GM21825 (cell line): Measurements from ENCODE around the gene VIPR2.

ENCODE experiments used
- ATAC-seq: cut with Tn5 transposase; IDR thresholded peaks from one replicate; pipeline ENCODE4 v1.9.1; 2021; ENCODE audit warnings: mild to moderate bottlenecking, moderate library complexity; ENCODE audit not compliant: unreplicated experiment

The VIPR2 gene

DNA sequence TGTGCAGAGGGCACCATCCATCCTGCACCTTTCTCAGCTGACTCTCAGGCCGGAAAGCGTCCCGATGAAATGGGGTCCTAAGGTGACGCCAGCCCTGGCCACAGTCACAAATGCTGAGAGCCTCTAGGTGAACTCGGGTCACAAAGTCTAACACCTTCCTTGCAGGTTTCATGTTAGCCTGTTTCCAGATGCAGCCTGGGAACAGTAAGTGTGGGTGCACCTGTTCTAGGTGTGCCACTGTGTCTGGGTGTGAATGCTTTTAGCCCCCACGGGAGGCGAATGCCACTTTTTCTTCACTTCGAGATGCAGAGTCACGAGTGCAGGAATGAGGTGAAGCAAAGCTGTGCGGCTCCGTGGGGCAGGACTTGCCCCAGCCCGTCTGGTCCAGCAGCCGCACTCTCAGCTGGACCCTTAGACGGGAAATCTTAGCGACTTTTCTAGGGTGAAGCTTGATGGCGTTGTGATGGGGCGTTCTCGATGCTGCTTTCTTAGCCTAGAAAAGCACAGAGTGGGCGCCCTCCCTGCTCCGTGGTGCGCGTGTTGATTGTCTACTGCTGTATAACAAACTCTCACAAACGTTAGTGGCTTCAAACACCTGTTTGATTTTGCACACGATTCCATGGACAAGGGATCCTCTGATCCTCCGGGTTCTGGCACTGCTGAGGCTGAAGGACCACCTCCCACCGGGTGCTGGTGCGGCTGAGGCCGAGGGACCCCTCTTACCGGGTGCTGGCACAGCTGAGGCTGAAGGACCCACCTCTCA, 13.6 kb upstream of the VIPR2 start:
- no peak for ATAC-seq

DNA sequence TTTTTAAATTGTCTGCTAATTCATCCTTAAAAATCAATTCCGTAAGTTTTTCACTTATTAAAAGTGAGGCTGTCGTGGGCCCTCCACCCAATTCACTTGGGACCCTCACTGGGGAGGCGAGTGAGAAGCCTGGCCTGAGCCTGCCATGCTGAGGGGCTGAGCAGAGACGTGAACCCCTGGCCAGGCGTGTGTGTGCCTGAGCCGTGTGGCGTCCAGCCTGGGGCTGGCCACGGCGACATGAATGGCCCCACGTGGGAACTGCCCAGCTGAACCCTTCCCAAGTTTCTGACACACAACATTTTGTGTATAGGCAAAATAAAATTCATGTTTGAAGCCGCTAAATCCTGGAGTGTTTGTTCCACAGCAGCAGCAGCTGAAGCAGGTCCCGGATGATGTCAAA, 13.0 kb upstream of the VIPR2 start:
- ATAC-seq: no peak

DNA sequence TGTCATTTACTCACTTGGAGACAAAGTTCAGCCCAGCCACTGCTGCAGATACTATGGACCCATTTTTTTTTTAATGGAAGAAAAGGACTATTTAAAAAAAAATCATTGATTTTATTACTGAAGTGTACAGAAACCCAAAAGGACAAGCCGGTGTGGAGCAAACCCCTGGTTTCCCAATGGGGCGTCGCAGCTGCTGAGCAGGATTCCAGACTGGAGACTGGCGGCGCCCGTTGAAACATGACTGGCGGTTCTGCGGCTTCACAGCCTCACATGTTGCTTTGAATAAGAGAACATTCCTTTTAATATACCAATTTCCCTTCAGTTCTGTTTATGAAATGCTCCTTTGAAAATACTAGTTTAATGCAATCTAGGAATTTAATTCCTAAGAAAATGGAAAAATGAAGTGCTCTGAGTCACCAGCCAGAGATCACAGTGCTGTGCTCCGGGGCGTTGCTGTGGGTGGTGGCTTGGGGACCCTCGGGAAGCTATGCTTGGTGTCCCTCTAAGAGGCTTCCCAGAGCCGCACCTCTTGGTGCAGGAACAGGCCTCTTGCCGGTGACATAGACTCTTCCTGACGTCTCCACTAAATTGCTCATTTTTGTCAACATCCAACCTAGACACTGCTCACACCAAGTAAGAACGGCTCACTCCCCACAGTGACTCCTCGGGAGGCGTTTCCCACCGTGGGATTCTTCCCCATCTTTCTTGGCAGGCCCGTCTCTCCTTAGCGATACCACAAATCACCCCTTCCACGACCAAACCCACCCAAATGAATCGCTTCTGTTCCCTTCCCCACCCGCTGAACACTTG, 12.0 kb upstream of the VIPR2 start:
- ATAC-seq: no peak

DNA sequence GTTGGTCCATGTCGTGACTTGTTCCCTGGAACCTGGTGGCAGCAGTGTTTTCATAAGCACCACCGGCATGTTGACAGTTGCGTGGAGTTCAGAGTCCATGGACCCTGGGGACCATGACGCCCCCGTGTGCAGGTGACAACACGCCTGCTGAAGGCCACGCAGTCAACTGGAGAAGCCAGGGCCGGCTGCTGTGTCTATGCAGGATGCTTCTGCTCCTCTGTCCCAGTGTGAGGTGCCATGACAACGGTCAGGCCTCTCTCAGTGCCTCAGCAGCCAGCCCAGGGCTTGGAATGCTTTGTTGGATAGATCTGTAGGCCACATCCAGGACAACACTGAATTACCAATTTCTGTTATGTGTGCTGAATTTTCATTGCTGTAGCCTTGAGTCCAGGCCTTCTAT, 10.7 kb upstream of the VIPR2 start:
- ATAC-seq: no peak

DNA sequence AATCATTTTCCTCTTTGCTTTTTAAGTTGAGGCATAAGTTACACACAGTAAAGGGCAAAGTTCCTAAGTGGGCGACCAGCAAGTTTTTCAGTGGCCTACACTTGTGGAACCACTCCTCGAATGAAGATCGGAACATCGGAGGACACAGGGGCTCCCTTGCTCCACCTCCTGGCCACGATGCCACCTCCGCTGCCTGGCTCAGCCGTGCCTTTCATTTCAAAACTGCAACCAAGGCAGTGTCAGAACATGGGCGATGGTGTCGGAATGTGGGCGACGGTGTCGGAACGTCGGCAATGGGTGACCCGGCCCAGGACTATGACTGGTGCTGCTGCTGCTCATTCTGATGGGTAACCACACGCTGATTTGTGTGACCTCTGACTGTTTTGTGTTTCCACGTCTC, 9.6 kb upstream of the VIPR2 start:
- no peak for ATAC-seq

DNA sequence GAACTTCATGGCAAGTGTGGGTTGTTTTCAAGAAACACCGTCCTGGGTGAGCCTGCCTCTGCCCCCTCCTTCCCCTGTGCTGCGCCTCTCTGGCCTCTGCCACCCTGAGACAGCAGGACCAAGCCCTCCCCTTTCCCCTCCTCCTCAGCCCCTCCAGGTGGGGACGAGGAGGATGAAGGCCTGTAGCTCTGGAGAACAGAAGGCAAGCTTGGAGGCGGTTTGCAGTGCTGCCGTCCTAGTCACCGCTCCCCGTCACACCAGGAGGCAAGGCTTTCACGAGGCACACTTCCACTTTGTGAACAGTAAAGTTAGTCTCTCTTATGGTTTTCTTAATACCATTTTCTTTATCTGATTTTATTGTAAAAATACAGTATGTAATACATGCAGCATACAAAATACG, 8.8 kb upstream of the VIPR2 start:
- no peak for ATAC-seq

DNA sequence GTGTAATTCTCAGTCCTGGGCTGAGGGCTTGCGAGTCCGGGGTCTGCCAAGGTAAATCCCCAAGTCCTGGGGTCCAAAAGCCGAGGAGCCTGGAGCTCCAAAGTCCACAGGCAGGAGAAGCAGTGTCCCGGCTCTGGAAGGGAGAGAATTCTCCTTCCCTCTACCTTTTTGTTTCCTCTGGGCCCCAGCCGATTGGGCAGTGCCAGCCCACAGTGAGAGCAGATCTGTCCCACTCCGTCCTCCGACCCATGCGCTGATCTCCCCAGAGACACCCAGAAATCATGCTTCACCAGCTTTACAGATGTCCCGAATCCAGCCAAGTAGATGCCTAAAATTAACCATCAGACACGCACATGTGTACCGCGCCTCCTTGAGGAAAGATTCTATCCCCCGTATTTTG, 8.1 kb upstream of the VIPR2 start:
- no peak for ATAC-seq

DNA sequence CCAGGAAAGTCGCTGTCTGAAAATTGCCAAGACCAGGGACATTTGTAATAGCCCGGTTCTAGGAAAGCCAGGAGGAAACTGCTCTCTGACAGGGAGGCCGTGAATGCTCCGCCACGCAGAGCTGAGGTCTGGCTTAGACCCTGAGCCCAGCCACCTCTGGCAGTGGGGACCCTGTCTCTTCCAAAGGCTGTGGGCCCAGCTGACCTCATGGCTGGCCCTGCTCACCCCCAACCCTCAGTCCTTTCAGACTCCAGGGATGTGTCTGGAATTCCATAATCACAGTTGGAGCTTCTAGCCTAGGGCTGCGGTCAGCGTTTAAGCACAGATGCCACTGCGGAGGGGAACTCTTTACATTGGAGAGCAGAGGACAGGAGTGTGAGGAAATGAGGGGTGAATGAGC, 6.6 kb upstream of the VIPR2 start:
- no peak for ATAC-seq

DNA sequence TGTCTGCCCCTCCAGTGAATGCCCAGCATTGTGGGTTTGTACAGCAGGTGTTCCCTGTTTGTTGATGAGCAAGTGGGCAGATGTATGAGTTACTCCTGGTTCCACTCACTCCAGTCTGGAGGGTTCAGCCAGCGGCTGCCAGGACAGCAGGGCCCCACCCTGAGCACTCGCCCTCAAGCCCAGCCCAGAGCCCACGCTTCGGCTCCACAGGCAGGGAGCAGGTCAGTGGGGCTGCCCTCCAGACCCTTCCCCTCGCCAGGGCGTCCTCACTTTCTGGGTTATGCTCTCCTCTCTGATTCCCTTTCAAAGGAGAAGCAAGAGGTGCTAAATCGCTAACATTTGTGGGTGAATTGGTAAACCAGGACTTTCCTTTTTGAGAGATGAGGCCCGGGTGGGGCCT, 4.8 kb upstream of the VIPR2 start:
- no peak for ATAC-seq

DNA sequence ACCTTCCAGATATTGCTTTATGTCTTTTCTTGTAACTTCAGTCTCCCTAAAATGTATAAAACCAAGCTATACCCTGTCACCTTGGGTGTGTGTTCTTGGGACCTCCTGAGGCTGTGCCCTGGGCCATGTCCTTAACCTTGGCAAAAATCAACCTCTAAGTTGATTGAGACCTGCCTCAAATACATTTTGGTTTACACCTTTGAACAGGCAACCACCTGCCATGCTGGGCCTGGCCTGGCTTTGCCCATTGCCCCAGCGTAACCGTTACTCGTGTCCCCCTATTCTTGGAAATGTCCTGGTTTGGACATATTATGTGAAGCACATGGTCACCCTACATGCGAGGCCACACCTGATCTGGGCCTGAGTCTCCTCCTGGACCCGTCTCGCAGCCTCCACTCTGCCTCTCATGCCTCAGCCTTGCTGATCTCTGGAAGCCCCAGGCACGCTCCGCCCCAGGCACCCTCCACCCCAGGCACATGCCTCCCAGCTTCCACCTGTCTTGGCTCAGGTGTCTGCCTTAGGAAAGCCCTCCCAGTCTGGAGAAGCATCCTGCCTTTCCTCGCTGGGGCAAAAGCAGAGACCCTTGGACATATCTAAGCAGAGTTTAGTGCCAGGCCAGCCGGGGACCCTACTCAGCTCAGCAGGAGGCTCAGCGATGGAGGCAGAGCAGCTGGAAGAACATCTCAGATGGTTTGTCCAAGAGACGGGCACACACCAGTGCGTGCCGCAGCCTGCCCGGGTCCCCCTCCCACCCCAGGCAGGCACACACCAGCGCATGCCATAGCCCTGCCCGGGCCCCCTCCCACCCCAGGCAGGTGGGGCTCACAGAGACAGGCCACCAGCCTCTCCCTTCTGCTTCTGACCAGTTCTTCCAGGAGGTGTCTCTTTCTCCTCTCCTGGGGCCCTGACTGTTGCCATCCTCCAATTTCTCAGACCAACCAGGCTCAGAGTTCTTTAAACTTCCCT, 4.0 kb upstream of the VIPR2 start:
- no peak for ATAC-seq

DNA sequence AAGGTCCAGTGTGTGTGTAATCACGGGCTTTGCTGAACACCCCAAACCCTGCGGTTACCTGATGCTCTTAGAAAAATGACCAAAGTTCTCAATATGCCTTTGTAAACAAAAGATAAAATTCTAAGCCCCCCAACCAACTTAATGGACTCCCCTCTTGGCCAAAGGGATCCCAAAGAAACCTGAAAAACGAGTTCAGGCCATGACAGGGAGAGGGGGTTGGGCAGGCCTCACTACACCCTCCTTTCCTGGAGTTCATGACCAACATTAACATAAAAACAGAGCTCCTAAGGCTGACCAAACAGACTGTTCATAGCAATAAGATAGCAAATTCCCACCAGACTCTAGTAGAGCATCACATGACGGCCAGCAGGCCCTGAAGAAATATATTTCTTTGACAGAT, 3.0 kb upstream of the VIPR2 start:
- no peak for ATAC-seq

DNA sequence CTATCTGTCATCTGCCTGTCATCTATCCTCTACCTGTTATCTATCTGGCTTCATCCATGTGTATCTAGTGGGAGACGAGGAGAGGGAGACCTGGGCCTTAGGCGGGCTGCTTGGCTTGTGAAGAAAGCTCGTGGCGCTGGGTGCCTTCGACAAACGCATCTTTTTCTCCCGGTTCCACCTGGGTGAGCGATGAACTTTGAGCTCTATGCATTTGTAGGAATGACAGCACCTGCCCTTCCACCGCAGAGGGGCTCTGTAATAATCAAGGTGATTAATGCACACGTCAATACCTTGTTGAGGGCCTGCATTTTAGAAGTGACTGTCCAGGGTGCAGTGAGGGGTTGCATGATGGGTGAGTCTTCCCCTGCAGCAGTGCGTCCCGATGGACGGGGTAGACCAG, 2.6 kb upstream of the VIPR2 start:
- no peak for ATAC-seq

DNA sequence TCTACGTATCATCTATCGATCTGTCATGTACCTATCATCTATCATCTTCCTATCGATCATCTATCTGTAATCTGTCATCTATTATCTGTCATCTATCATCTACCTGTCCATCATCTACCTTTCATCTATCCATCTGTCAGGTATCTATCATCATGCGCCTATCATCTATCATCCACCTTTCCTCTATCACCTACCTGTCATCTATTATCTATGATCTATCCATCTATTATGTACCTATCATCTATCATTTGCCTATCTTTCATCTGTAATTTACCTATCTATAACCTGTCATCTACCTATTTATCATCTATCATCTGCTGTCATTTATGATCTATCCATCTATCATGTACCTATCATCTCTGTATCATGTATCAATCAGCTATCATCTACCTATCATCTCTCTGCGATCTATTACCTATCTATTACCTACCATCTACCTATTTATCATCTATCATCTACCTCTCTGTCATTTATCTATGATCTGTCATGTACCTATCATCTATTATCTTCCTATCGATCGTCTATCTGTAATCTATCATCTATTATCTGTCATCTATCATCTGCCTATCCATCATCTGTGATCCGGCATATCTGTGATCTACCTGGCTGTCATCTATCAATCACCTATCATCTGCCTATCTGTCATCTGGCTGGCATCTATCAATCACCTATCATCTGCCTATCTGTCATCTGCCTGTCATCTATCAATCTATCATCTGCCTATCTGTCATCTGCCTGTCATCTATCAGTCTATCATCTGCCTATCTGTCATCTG, 1.6 kb upstream of the VIPR2 start:
- ATAC-seq: no peak

DNA sequence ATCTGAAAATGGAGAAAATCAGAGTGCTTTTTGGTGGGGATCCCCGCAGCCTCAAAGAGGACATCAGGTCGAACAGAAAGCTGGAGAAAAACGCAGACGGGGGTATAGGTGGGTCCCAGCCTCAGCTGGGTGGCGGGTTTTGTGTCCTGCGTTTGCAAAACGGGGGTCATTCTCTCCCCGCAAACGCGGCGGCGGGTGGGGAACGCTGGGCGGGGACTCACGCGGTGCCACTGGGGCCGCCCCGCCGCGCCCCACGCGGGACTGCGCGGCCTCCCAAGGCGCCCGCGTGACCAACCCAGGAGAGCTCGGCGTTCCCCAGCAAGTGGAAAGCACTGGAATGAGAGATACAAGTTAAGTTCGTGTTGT, 806 bp upstream of the VIPR2 start:
- no peak for ATAC-seq

DNA sequence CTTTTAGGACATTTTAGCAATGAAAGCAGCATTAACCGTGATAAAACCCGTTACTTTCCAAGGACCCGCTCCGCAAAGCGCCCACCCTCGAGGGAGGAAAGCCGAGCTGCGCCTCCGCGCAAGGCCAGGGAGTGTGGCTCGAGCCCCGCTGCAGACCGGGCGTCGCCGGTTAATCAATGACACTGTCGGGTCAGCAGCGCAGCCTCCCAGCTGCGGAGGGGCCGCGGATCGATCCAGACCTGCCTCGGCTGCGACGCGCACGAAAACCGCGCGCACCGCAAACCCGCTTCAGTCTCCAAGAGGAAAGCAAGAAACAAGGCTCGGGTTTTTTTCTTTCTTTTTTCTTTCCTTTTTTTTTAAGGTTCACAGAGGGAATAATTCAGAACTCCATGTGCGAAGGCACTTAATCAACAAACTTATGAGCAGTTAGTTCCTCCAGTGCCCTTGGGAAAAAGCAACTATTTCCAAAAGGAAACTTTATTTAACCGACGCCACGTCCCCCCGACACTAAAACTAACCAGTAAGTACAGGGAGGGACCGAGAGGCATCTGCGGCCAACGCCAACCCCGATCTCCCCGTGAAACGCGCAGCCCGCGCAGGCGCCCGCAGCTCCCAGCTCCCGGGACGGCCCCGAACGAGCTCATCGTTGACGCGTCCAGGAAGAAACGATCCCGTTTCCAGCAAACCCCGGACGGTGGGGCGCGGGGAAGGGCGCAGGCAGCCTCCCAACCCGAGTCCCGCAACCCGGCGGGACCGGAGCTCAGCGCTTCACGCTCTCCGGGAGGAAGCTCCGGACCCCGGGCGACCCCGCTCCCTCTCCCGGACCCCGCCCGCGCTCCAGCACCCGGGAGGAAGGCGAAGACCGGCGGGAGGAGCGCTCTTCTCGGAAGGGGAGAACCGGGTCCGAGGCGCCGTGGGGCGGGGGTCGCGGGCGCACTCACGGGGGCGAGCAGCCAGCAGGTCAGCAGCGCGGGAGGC, 598 bp downstream of the VIPR2 start:
- ATAC-seq: no peak

DNA sequence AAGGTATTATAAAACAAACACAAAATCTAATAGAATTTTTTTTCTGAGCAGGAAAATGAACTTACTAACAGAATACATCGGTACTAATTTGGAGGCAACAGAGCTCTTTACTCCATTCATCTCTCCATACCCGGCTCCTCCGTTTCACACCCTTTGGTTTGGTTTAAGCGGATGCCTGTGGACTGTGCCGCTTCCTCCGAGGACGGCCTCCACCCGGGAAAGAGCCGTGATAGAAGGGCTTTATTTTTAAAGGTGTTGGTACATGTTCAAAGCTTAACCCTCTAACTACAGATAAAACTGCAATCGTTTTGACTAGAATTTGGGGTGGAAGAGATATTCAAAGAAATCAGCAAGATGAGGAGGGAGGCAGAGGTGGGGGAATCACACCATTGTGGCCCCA, 1.9 kb downstream of the VIPR2 start:
- ATAC-seq: no peak

DNA sequence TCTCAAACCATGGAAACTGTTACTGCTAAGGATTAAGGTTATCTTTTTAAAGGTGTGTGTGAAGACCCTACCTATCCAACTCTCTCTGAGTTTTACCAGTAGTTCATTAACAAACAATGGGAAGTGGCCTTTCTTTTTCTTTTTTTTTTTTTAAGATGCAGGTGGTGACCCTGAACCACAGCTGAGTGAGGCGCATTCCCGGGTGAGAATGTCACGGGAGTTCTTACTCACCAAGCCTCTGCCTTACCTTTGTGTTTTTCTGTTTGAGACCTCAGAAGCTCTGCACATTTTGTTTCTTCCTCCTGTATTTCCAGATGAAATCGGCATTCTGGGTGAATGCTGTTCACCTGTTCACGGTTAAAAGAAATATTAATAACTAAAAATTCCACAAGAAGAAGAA, 2.5 kb downstream of the VIPR2 start:
- no peak for ATAC-seq

DNA sequence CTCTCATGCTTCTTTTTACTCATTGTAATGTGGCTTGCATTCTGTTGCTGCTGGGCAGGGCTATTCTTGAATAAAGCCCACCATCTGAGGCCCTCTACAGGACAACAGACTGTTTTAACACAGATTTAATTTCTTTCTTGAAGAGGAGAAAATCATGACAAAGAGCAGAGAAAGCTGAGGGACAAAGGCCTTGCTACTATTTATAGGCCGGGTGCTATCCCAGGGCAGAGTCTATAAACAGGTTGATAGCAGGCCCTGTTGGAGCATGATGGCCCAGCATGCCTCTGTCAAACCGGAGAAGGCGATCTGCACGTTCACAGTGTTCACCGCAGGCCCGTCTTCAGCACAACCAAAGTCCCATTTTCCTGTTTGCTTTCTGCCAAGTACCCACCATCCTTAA, 3.0 kb downstream of the VIPR2 start:
- no peak for ATAC-seq

DNA sequence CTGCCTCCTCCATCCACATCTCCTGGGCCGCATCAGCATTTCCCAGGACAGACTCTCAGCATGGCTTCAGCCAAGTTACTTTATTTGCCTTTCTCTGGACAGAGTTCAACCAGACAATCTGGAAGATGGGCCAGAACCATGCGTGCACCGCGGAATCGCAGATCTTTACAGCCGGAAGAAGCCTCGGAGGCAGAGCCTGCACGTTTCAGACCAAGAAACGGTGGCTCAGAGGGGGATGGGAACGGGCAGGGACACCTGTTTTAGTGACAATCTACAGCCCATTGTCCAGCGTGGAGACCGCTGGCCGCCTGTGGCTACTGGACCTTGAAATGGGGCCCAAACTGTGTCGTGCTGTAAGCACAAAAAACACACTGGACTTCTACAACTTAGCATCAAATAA, 3.5 kb downstream of the VIPR2 start:
- no peak for ATAC-seq
